Endothelial cell of umbilical vein (primary cell): Measurements from ENCODE around the gene CYP4F3.

Experiments used
- EZH2 ChIP-seq: IDR thresholded peaks from 2 replicates; pipeline ENCODE4 v1.6.1; 2012; ENCODE audit warnings: borderline replicate concordance, low read depth, mild to moderate bottlenecking, moderate library complexity, low read length, inconsistent platforms; ENCODE audit not compliant: severe bottlenecking
- POLR2AphosphoS5 ChIP-seq: IDR thresholded peaks from 2 replicates; pipeline ENCODE4 v1.6.1; 2012; ENCODE audit warnings: low read depth, mild to moderate bottlenecking, control low read depth, low read length, moderate library complexity; ENCODE audit not compliant: insufficient read depth
- TF ChIP-seq, protein P1 (sequence below), 2 donors: IDR thresholded peaks; 1 replicate in 1 of 2; 2 replicates in 1 of 2; pipeline ENCODE4 v1.5.1; 2011; ENCODE audit warnings: low read length in 2 of 2, mild to moderate bottlenecking in 2 of 2, moderate library complexity in 2 of 2, control low read depth in 1 of 2, inconsistent platforms in 1 of 2, low read depth in 1 of 2; ENCODE audit not compliant: insufficient read depth in 1 of 2; ENCODE audit errors: extremely low read depth in 1 of 2
- TF ChIP-seq, protein P2 (sequence below): IDR thresholded peaks from 2 replicates; pipeline ENCODE4 v1.6.1; 2011; ENCODE audit not compliant: insufficient read depth, insufficient read length

DNA sequence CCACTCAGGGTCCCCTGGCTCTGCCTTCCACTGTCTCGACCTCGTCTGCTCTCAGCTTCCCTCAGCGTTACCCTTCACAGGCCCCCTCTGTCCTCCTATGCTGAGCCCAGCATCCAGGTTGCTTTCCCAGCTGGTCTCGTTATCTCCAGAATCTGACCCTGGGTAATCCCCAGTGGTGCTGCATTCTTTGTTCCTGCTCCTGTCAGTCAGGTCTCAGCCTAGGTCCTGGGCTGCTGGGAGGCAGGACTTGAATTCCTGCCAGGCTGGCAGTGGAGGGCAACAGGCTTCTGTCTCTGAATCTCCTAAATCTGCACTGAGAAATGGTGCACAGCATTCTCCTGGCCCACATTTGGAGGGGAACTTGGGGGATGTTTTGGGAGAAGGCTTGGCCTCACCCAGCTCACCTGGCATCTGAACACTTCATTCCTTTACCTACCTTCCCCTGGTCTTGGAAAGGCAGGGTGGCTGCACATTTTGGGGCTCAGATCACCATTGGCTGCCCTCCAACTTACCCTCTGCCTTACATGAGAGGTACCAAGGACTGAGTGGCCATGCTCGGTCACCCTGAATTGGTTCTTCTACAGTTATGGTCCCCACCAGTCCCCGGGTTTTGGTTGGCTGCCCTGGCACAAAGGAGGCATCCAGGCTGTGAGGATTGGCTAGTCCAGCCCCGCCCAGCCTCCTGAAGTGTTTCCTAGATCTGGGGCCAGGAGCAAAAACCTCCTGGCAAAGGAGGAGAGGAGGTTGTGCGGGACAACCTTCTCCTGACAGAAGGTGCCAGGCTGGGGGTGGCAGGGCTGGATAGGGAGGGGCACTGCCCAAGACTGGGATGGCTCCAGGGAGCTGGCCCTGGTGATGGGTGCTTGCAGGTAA, 26.0 kb upstream of the CYP4F3 start, which contains the start of gene CYP4F8:
- TF ChIP-seq, protein P1, sequence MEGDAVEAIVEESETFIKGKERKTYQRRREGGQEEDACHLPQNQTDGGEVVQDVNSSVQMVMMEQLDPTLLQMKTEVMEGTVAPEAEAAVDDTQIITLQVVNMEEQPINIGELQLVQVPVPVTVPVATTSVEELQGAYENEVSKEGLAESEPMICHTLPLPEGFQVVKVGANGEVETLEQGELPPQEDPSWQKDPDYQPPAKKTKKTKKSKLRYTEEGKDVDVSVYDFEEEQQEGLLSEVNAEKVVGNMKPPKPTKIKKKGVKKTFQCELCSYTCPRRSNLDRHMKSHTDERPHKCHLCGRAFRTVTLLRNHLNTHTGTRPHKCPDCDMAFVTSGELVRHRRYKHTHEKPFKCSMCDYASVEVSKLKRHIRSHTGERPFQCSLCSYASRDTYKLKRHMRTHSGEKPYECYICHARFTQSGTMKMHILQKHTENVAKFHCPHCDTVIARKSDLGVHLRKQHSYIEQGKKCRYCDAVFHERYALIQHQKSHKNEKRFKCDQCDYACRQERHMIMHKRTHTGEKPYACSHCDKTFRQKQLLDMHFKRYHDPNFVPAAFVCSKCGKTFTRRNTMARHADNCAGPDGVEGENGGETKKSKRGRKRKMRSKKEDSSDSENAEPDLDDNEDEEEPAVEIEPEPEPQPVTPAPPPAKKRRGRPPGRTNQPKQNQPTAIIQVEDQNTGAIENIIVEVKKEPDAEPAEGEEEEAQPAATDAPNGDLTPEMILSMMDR (IDR thresholded peaks at IDR 0.05; ENCODE audit: extremely low read depth in 1 of 2, insufficient read depth in 1 of 2, low read depth in 1 of 2, low read length in 2 of 2), result no peak
- no peak for TF ChIP-seq EZH2
- no peak for TF ChIP-seq POLR2AphosphoS5
- TF ChIP-seq, protein P2, sequence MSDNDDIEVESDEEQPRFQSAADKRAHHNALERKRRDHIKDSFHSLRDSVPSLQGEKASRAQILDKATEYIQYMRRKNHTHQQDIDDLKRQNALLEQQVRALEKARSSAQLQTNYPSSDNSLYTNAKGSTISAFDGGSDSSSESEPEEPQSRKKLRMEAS, result no peak
